ENCODE results near the gene FSHR. TPM values are rescaled to one million over a fixed set of nuclear protein-coding genes. Genes with fewer than 3 reads are reported as not detected.

Gene FSHR
- total and polyA plus RNA-seq, 2 of the 8 experiments (the other 6 are each of a cell fraction or from before 2014, with no cell fraction given): not detected

DNA sequence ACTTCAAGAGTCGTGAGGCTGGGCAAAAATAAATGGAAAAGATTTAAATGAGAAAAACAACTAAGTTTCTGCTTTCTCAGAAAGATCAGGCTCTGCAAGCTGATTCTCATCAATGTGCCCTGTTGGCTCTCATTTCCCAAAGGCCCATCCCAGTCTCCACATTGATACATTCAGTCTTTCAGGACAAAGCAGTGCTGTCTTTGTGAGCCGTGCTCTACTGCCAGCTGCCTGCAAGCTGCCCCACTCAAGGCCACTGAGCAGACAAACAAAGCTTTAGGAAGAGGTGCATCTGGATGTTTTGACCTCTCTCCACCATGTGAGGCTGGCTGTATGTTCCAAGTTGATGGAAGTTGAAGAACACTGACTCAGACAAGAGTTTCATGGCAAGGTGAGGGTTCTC, 48.8 kb downstream of the FSHR start (continued):
- no peak for TF ChIP-seq FOSL1 (IDR thresholded peaks at IDR 0.05; ENCODE audit: insufficient read depth, low read depth, low read length)
- no peak for TF ChIP-seq EP300 (IDR thresholded peaks at IDR 0.05; ENCODE audit: borderline replicate concordance in 1 of 2, low read depth in 2 of 2, low read length in 2 of 2)
- no peak for TF ChIP-seq YY1 (IDR thresholded peaks at IDR 0.05; ENCODE audit: low read depth, low read length)
